Adrenal gland (tissue), 5 donors: ENCODE results near the gene PSMD8.

ENCODE experiments used
- POLR2A ChIP-seq, 2 donors: fragments of 450-650 bp; IDR thresholded peaks; one replicate each; pipeline ENCODE4 v1.6.1; 2017; ENCODE audit warnings: antibody characterized with exemption in 2 of 2, mild to moderate bottlenecking in 2 of 2, moderate library complexity in 1 of 2
- TF ChIP-seq, protein P1 (sequence below), 6 experiments: fragments of 450-650 bp in 4 of 6; fragments of 200-600 bp in 2 of 6; sonication (generic) in 1 of 6; IDR thresholded peaks; 1 replicate in 5 of 6; 2 replicates in 1 of 6; pipeline versions ENCODE4 v1.5.1 to v1.8.0; 2016 to 2021; ENCODE audit warnings: antibody characterized with exemption in 6 of 6, mild to moderate bottlenecking in 2 of 6, moderate library complexity in 1 of 6
- donor health status: DM: no; HTN: no; CAD: no.

DNA sequence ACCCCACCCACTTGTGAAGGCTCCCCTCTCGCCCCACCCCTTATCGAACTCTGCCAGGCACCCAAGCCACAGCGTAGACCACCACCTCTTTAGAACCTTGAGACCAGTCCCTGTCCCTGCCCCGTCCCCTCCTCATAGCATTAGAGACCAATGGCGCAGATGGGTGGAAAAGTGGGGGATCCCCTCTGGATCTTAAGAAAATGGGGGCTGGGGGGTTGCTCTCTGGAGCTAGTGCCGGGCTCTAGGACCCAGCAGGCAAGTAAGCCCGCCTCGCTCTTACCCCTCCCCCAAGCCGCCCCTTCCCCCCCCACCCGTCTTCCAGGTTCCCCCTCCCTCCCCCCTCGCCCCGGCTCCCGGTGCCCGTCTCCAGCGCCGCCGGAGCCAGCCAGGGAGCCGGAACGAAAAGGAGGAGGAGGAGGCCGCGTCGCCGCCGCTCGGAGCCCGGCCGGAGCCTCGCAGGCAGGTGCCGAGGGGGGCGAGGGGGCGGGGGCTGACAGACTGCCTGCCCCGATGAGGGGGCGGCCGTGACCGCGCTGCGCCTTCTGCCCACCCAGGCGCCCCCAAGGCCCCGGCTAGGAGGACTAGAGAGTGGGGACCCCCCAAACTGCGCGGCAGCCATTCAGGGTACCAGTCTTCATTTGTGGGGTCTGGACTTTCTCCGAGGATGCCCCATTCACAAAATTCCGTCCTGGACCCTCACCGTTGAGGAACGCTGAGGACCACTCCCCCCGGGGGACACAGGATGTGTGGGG lies 14.2 kb downstream of the PSMD8 start, which contains the start of gene SPRED3:
- TF ChIP-seq POLR2A (IDR thresholded peaks at IDR 0.05): no peak
- TF ChIP-seq, protein P1, sequence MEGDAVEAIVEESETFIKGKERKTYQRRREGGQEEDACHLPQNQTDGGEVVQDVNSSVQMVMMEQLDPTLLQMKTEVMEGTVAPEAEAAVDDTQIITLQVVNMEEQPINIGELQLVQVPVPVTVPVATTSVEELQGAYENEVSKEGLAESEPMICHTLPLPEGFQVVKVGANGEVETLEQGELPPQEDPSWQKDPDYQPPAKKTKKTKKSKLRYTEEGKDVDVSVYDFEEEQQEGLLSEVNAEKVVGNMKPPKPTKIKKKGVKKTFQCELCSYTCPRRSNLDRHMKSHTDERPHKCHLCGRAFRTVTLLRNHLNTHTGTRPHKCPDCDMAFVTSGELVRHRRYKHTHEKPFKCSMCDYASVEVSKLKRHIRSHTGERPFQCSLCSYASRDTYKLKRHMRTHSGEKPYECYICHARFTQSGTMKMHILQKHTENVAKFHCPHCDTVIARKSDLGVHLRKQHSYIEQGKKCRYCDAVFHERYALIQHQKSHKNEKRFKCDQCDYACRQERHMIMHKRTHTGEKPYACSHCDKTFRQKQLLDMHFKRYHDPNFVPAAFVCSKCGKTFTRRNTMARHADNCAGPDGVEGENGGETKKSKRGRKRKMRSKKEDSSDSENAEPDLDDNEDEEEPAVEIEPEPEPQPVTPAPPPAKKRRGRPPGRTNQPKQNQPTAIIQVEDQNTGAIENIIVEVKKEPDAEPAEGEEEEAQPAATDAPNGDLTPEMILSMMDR (IDR thresholded peaks at IDR 0.05): no peak
